ENCODE data around the gene CASP12.
A peak's percentile ranks its signal among the peaks of the same experiment; 100 is the strongest.

The CASP12 gene

GRCh38 chr11:104870910-104871309 lies 27.4 kb downstream of the CASP12 start:
- H3K9me3 Mint-ChIP-seq = no peaks in the 10 kb centered on the region
- H3K27ac Mint-ChIP-seq = no peak overlapping the region
- no peaks in the 10 kb centered on the region for H3K27me3 Mint-ChIP-seq
- H3K36me3 Mint-ChIP-seq (ENCODE audit: low read depth) = no peaks in the 10 kb centered on the region
- H3K4me1 Mint-ChIP-seq (ENCODE audit: low read depth) = peaks cover 5% of the 10 kb centered on the region
- no peak overlapping the region for H3K4me3 Mint-ChIP-seq

- Mint-ChIP-seq H3K4me3 (no peak overlapping the region), H3K27ac (no peak overlapping the region), H3K9me3 (peaks cover 11% of the 10 kb centered on the region), H3K36me3 (ENCODE audit: low read depth) (no peaks in the 10 kb centered on the region), H3K4me1 (ENCODE audit: low read depth) (no peaks in the 10 kb centered on the region), H3K27me3 (no peaks in the 10 kb centered on the region)
Measured at GRCh38 chr11:104866815-104867214, 31.4 kb downstream of the CASP12 start.

GRCh38 chr11:104858882-104859775 lies 39.1 kb downstream of the CASP12 start:
- Mint-ChIP-seq H3K4me1 (ENCODE audit: low read depth) (peaks cover 29% of the 10 kb centered on the region), H3K36me3 (ENCODE audit: low read depth) (no peaks in the 10 kb centered on the region), H3K27ac (peak overlapping the region; percentile 59), H3K9me3 (no peaks in the 10 kb centered on the region), H3K4me3 (peak overlapping the region; percentile 14), H3K27me3 (no peaks in the 10 kb centered on the region)

- no peaks in the 10 kb centered on the region for H3K9me3 Mint-ChIP-seq
- peaks cover 29% of the 10 kb centered on the region for H3K4me1 Mint-ChIP-seq (ENCODE audit: low read depth)
- H3K4me3 Mint-ChIP-seq = no peak overlapping the region
- H3K27ac Mint-ChIP-seq = no peak overlapping the region
- H3K27me3 Mint-ChIP-seq = no peaks in the 10 kb centered on the region
- no peaks in the 10 kb centered on the region for H3K36me3 Mint-ChIP-seq (ENCODE audit: low read depth)
Measured at GRCh38 chr11:104856607-104857006, 41.7 kb downstream of the CASP12 start.

- Mint-ChIP-seq H3K27me3 (no peaks in the 10 kb centered on the region), H3K4me3 (no peak overlapping the region), H3K4me1 (ENCODE audit: low read depth) (peaks cover 29% of the 10 kb centered on the region), H3K27ac (no peak overlapping the region), H3K36me3 (ENCODE audit: low read depth) (no peaks in the 10 kb centered on the region), H3K9me3 (no peaks in the 10 kb centered on the region)
Measured at GRCh38 chr11:104855965-104856364, 42.3 kb downstream of the CASP12 start.

GRCh38 chr11:104853276-104853675 lies 45.0 kb downstream of the CASP12 start:
- no peak overlapping the region for H3K27ac Mint-ChIP-seq
- no peaks in the 10 kb centered on the region for H3K27me3 Mint-ChIP-seq
- H3K9me3 Mint-ChIP-seq = no peaks in the 10 kb centered on the region
- H3K4me3 Mint-ChIP-seq = no peak overlapping the region
- peaks cover 13% of the 10 kb centered on the region for H3K4me1 Mint-ChIP-seq (ENCODE audit: low read depth)
- H3K36me3 Mint-ChIP-seq (ENCODE audit: low read depth) = no peaks in the 10 kb centered on the region

GRCh38 chr11:104852811-104853210 lies 45.4 kb downstream of the CASP12 start:
- Mint-ChIP-seq H3K9me3 (no peaks in the 10 kb centered on the region), H3K36me3 (ENCODE audit: low read depth) (no peaks in the 10 kb centered on the region), H3K4me3 (no peak overlapping the region), H3K27ac (no peak overlapping the region), H3K27me3 (no peaks in the 10 kb centered on the region), H3K4me1 (ENCODE audit: low read depth) (peaks cover 9% of the 10 kb centered on the region)

GRCh38 chr11:104846216-104846615 lies 52.0 kb downstream of the CASP12 start:
- Mint-ChIP-seq H3K9me3 (no peaks in the 10 kb centered on the region), H3K4me1 (ENCODE audit: low read depth) (no peaks in the 10 kb centered on the region), H3K27me3 (no peaks in the 10 kb centered on the region), H3K36me3 (ENCODE audit: low read depth) (no peaks in the 10 kb centered on the region), H3K4me3 (no peak overlapping the region), H3K27ac (no peak overlapping the region)

GRCh38 chr11:104844451-104844850 lies 53.8 kb downstream of the CASP12 start:
- H3K4me3 Mint-ChIP-seq = no peak overlapping the region
- no peaks in the 10 kb centered on the region for H3K4me1 Mint-ChIP-seq (ENCODE audit: low read depth)
- H3K27me3 Mint-ChIP-seq = no peaks in the 10 kb centered on the region
- H3K9me3 Mint-ChIP-seq = no peaks in the 10 kb centered on the region
- no peak overlapping the region for H3K27ac Mint-ChIP-seq
- H3K36me3 Mint-ChIP-seq (ENCODE audit: low read depth) = no peaks in the 10 kb centered on the region

GRCh38 chr11:104843150-104843836 lies 55.0 kb downstream of the CASP12 start:
- H3K27ac Mint-ChIP-seq = no peak overlapping the region
- H3K4me3 Mint-ChIP-seq = no peak overlapping the region
- no peaks in the 10 kb centered on the region for H3K4me1 Mint-ChIP-seq (ENCODE audit: low read depth)
- peaks cover 5% of the 10 kb centered on the region for H3K9me3 Mint-ChIP-seq
- no peaks in the 10 kb centered on the region for H3K36me3 Mint-ChIP-seq (ENCODE audit: low read depth)
- H3K27me3 Mint-ChIP-seq = no peaks in the 10 kb centered on the region

GRCh38 chr11:104841973-104842525 lies 56.2 kb downstream of the CASP12 start:
- Mint-ChIP-seq H3K27me3 (no peaks in the 10 kb centered on the region), H3K4me1 (ENCODE audit: low read depth) (peaks cover 3% of the 10 kb centered on the region), H3K9me3 (peaks cover 5% of the 10 kb centered on the region)

GRCh38 chr11:104841185-104841584 lies 57.1 kb downstream of the CASP12 start:
- no peaks in the 10 kb centered on the region for H3K36me3 Mint-ChIP-seq (ENCODE audit: low read depth)
- no peak overlapping the region for H3K27ac Mint-ChIP-seq
- H3K27me3 Mint-ChIP-seq = no peaks in the 10 kb centered on the region
- H3K9me3 Mint-ChIP-seq = peaks cover 5% of the 10 kb centered on the region
- H3K4me3 Mint-ChIP-seq = no peak overlapping the region
- peaks cover 3% of the 10 kb centered on the region for H3K4me1 Mint-ChIP-seq (ENCODE audit: low read depth)

More at GRCh38 chr11:104841973-104842525, 56.2 kb downstream of the CASP12 start:
- Mint-ChIP-seq H3K27ac (no peak overlapping the region), H3K36me3 (ENCODE audit: low read depth) (no peaks in the 10 kb centered on the region), H3K4me3 (no peak overlapping the region)

GRCh38 chr11:104837969-104838639 lies 60.2 kb downstream of the CASP12 start:
- H3K36me3 Mint-ChIP-seq (ENCODE audit: low read depth) = no peaks in the 10 kb centered on the region

GRCh38 chr11:104836691-104837090 lies 61.6 kb downstream of the CASP12 start:
- peaks cover 5% of the 10 kb centered on the region for H3K9me3 Mint-ChIP-seq
- peaks cover 3% of the 10 kb centered on the region for H3K4me1 Mint-ChIP-seq (ENCODE audit: low read depth)
- H3K27ac Mint-ChIP-seq = no peak overlapping the region
- no peaks in the 10 kb centered on the region for H3K27me3 Mint-ChIP-seq
- H3K36me3 Mint-ChIP-seq (ENCODE audit: low read depth) = no peaks in the 10 kb centered on the region
- H3K4me3 Mint-ChIP-seq = no peak overlapping the region

More at GRCh38 chr11:104837969-104838639, 60.2 kb downstream of the CASP12 start:
- Mint-ChIP-seq H3K4me3 (no peak overlapping the region), H3K4me1 (ENCODE audit: low read depth) (peaks cover 3% of the 10 kb centered on the region), H3K27ac (no peak overlapping the region), H3K9me3 (peaks cover 5% of the 10 kb centered on the region), H3K27me3 (no peaks in the 10 kb centered on the region)

All from stimulated activated naive CD8-positive, alpha-beta T cell treated with anti-CD3 and anti-CD28 coated beads, Interleukin-15, Interleukin-2, amounts not matched to agents 100 ng/mL and 50 ng/mL, for 24 hours (primary cell).